NCI-H774 (cell line): ENCODE measurements around the gene LVRN.

Source experiments
- DNase-seq: peaks from one replicate; lab custom pipeline; 2025; lab: John Stamatoyannopoulos, UW

Gene LVRN

DNA sequence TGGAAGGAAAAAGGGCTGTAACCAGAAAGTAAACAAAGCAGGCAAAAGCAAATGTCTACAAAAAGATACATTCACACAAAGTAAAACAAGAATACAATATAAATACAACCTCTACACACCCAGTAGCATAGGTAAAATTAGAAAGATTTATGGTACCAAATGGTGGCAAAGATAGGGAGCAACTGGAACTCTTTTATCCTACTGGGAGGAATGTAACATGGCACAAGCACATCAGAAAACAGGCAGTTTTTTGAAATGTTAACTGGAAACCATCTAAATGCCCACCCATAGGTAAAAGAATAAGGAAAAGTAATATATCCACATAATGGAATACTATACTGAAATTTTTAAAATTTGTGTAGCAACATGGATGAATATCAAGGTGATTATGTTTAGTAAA is 61.3 kb downstream of the LVRN start:
- no peak for DNase-seq

DNA sequence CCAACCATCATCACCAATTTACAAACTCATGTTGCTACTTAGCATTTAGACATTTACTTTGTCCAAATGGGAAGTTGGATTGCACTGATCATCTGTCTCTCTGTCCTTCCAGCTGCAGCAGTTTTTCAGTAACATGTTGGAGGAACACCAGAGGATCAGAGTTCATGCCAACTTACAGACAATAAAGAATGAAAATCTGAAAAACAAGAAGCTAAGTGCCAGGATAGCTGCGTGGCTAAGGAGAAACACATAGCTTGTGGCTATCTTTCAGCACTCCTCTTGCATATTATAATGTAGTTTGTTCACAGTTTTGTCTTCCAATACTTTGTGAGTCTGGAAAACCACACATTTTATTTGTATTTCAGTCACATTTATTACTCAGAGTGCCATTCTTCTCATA is 63.6 kb downstream of the LVRN start:
- no peak for DNase-seq

DNA sequence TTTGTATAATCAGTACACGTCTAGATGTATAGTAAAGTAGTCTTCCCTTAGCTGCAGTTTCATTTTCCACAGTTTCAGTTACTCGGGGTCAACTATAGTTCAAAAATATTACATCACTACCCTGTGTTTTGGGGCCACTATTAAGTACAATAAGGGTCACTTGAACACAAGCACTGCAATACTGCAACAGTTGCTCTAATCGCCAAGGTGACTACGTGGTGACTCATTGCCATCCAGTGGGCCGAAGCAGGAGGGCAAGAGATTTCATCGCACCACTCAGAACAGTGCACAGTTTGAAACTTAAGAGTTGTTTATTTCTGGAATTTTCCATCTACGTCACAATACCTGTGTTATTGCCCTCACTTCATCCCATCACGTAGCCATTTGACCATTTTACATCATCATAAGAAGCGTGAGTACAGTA is 69.8 kb downstream of the LVRN start, which contains the start of gene ARL14EPL:
Gene ARL14EPL (plus strand): TSS at position 379 of the 424 bp plus-strand sequence. CDS start 18,994 bp downstream, outside the sequence.
- no peak for DNase-seq

DNA sequence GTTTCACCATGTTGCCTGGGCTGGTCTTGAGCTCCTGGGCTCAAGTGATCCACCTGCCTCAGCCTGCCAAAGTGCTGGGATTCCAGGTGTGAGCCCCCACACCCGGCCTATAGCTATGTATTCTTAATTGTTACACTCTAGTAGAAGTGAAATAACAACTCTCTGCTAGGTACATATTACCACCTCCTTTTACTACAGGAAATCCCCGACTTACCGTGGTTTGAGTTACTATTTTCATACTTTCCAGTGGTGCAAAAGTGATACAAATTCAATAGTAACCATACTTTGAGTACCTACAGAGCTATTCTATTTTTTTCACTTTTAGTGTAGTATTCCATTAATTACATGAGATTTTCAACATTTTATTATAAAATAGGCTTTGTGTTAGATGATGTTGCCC is 70.7 kb downstream of the LVRN start:
- no peak for DNase-seq

DNA sequence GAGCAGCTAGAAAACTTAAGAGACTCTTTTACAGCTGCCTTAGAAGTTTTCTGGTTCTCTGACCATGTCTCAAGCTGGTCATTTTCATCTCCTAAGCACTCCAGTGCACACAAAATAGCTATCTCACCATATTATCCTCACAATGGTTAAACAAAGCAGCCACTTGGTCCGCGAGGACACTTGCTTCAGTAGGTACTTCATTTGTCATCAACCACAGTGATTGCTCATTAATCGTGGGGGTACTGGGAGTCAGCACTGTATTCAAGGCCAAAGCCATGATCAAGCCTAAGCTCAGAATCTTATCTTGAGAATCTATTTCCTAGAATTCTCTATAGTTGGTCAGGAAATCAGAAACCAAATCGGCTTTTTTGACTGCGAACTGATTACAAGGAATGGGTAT is 72.8 kb downstream of the LVRN start:
- DNase-seq: no peak

DNA sequence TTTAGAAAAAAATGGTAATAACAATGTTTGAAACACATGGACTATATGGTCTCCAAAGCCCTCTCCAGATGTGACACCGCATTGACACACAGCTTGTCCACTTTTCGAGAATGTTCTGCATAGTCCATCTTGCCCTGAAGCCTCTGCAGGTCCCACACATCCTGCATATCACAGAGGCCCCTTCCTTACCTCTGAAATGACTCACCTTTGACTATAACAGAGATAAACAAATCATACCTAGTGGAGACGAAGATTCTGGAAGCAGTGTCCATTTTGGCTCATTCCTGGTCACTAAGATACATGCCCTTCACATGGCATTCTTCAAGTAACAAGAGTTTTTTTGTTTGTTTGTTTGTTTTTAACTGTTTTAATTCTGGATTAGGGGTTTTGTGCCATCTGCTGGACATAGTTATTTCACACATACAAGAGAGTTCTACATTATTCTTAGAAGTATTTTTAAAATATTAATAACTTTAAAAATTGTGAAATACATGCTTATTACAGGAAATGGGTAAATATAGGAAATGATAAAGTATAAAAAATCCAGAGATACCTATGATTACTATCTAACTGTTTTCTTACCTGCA is 75.1 kb downstream of the LVRN start:
- DNase-seq: no peak

DNA sequence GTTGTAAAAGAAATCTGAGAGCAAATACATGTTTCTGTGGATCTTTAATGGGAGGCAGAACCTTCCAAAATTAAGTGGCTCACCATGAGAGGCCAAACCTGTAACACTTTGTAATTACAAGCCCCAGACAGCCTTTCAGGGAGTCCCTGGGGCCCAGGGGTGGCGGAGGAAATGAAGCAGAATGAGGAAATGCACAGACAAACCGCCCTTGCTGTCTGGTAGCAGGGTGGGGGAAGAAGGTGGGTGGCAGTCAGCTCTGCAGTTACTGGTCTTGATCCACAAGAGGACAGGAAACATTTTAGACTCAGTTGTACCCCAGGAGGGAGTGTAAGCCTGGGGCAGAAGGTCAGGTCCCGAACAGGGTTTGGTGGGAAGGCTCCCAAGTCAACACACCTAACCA is 76.5 kb downstream of the LVRN start:
- no peak for DNase-seq

DNA sequence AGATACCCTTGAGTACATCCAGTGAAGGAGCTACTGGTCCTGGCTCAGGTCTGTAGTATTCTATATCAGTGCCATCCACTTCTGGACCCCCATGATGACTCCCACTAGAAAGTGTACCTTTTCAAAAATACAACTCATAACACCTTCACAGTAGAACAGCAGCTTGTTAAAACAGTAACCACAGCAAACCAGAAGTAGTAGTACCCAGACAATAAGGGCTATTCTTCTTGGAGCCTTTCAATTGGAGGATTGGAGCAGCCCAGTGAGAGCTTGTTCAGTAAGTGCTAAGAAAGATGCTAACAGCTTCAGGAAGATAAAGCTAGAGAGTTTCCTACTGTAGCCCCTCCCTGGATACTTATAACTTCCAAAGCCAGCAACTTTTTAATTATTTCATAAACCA is 80.1 kb downstream of the LVRN start:
- DNase-seq: no peak

DNA sequence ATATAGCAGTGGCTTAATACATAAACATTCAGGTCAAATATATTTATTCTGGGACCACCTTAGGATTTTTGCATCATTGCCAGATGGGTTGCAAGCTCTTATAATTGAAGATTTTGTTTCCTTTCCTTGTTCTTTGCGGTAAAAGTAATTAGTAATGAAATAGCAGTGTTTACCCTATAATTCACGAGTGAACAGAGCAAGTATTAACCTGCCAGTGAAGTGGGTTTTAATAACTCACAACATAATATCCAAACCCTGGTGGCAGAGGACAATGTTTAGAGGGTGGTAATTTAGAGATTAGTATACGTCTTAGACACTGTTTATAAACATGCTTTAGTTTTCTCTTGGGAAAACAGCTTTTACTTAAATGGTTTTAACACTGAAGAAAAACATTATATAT is 81.8 kb downstream of the LVRN start:
- DNase-seq: no peak

DNA sequence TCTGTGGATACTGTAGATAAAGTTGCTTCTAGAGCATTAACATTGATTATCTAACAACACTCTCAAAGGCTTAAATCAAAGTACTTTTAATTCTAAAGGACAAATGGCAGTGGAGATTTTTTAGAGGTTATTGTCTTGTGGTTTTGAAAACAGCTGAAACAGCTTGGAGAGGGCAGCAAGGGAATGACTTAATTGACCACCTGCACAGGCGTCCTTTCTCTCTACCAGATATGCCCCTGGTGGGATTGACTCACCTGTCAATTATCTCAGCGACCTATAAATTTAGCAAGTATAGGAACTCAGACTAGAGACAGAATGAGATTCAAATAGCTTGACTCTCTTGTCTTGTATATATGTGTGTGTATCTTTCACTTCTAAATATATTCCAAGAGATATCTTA is 83.5 kb downstream of the LVRN start:
- no peak for DNase-seq

DNA sequence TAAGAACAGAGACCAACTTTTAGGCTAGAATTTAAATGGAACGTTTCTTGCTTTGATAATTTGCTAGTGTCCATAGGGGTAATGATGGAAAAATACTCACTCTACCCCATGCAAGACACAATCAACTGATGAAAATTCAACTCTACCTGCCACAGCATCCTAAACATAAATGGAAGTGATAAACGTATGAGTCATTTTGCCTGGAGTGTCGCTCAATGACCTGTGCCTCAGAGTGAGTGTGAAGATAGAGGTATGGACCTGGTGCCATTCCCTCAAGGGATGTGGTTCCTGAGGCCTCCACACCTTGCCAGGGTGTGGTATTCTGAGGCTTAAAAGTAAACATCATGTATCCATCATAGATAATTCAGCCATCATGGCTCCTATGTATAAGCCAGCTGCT is 84.0 kb downstream of the LVRN start:
- no peak for DNase-seq

DNA sequence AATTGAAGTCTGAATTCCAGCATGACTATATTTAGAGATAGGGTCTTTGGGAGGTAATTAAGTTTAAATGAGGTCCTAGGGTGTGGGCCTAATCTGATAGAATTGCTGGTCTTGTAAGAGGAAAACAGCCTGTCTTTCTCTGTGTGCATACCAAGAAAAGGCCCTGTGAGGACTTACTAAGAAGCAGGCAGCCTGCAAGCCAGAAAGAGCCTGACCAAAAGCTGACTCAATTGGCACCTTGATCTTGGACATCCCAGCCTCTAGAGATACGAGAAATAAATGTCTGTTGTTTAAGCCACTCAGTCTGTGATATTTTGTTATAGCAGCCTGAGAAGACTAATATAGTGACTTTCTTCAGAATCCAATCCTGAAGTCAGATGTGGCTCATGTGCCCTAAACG is 84.5 kb downstream of the LVRN start:
- no peak for DNase-seq

DNA sequence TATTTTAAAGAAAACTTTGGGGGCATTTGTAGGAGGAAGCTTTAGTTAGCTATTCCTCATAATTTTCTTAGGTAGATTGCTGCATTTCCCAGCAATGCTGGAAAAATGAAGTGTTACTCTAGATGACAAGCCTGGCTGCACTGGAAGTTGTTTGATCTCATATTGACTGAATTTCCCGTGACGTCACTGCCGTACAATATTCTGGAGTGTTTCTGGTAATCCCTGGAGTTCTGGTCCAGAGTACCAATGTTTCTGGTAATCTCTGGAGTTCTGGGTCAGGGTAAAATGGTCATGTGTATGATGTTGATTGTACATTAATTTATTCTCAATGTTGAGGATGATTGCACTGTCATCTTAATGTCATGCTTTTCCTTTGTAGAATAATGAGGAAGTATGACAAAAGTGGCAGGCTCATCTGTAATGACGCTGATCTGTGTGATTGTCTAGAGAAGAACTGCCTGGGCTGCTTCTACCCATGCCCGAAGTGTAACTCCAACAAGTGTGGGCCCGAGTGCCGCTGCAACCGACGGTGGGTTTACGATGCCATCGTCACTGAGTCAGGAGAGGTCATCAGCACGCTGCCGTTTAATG is 96.2 kb downstream of the LVRN start:
- DNase-seq: no peak

DNA sequence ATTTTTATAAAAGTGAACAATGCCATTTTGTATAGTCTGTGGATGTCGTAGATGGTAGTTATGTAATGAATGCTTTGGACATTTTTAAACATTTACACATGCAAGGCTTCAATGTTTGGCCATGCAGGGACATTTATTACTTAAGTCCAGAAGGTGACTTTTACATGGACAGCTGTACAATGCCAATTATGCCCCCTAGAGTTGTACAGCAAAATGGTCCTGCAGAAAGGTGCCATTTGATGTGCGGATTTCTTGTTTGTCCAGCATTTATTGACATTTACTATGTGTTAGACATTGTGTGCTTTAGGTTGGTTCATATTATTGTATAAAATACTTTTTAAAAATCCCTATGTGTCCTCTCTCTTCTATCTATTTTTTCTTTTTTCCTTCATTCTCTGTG is 100.1 kb downstream of the LVRN start:
- no peak for DNase-seq

DNA sequence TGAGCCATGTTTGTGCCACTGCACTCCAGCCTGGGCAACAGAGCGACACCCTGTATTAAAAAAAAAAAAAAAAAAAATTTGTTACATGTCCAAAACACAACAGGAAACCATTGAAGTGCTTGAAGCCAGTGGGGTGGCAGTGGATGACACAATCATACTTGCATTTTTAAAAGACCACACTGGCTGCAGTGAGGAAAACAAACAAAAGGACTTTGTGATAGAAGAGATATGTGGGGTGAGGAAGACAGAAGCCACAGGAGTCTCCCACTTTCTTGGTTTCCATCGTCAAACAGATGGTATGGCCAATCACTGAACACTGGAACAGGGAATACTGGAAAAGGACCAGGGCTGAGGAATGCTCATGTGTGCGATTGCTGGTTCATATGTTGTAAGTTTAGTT is 101.7 kb downstream of the LVRN start:
- DNase-seq: no peak

DNA sequence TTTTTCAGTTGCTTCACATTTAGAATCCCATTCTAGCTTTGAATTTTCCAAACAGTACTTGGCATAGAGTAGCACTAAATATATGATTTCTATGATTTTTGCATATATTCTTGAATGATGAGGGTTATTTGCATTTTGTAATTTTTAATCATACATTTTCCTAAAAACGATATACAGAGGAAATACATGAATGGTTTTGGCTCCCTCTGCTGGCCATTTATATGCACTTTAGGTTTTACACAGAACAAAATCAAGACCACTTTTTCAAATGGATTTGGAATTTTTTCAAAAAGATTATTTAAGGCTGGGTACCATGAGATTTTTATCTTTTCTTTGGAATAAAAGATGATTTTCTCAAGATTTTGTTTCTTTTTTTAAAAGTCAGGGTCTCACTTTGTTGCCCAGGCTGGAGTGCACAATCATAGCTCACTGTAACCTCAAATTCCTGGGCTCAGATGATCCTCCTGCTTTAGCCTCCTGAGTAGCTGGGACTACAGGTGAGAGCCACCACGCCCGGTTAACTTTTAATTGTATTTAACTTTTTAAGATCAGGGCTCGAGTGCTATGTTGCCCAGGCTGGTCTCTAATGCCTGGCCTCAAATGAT is 105.9 kb downstream of the LVRN start:
- peak; percentile 7 for DNase-seq

DNA sequence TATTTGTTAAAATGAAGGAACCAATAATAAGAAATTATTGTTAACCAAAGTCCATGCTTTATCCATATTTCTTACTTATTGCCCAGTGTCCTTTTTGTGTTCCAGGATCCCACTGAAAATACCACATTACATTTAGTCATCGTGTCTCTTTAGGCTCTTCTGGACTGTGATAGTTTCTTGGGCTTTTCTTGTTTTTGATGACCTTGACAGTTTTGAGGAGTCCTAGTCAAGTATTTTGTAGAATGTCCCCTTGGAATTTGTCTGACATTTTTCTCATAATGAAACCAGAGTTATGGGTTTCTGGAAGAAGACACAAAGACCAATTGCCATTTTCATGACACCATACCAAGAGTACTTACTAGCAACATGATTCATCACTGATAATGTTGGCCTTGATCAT is 108.9 kb downstream of the LVRN start:
- no peak for DNase-seq

DNA sequence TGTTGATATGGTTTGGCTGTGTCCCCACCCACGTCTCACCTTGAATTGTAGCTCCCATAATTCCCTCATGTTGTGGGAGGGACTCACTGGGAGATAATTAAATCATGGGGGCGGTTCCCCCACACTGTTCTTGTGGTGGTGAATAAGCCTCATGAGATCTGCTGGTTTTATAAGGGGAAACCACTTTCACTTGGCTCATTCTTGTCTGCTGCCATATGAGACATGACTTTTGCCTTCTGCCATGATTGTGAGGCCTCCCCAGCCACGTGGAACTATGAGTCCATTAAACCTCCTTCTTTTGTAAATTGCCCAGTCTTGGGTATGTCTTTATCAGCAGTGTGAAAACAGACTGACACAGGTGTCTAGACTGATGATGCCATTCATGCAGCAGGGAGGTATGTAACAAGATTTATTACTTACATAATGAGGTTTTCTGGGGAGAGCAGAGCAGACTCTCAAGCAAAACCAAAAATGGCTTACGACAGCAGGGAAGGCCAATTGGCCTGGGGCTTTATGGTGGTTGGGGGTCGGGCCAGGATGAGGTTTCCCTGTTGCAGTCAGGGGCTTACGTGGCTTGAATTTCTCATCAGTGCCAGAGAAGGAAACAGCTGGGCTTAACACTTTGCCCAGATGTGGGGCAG is 113.0 kb downstream of the LVRN start:
- DNase-seq: no peak

DNA sequence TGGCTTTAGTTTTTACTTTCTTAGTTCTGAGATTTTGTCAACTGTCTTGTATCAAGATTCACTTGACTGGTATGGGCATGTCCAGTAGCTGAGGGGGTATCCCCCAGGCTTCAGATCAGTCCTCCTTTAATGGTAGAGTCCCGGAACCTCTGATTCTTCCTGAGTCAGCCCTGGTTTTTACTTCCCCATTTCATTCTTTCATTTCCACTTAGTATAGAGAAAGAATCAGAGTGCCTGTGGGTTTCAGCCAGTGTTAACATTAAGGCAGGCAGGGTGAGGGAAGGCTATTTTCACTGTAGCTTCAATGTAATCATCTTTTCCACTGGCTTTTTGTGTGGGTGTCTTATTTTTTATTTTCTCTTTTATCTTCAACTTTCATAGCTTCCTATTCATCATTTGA is 114.2 kb downstream of the LVRN start:
- no peak for DNase-seq
